T-helper 2 cell (primary cell): ENCODE results near the gene LRRC42.

ENCODE experiments used
- DNase-seq, 5 experiments: peaks; one replicate each; pipeline versions ENCODE4 v3.0.0 to v3.0.0-alpha.2; 2012 to 2022

The LRRC42 gene

DNA sequence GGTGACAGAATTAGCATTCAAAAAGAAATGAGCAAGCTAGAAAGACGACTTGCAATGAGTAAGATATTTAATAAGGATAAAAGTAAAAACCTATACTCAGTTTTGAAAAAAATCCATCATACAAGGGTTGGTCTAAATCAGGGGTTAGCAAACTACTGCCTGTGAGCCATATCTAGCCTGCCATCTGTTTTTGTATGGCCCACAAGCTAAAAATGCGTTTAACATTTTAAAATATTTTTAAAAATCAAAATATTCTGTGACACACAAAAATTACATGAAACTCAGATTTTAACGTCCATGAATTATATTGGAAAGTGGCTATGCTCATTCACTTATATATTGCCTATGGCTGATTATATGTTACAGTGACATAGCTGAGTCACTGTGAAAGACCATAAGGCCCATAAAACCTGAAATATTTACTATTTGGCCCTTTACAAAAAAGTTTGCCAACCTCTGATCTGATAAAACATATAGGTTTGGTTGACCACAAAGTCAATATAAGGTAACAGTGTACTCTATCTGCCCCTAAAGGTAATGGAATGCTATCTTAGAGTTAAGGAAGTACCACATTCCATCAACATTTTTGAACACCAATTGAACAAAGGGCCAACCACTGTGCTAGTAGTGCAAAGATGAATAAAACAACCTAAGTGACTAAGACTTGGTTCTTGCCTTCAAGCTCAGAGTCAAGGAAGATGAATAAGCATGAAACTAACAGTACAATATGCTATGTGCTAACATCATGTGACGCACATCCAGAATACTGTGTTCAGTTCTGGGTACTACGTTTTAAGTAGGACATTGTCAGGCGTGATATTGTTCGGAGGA lies 3.8 kb upstream of the LRRC42 start:
- peak in 1 of 5 experiments; percentile 54 for DNase-seq

DNA sequence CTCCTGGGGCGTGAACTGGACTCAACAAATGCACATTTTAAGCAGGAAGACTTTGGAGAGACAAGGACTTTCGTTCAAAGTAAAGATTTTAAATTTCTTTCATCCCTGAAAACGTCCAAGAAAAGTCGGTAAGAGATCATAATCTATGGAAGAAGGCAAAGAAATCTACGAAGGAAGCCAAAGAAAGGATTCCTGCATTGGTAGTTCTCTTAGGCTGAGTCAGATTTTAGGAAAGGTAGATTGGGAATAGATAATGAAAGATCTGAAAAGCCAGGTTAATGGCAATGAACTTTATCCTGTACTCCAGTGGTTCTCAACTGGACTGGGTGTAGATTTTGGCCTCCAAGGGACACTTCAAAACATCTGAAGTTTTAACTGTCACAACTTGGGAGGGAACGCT lies 3.1 kb upstream of the LRRC42 start:
- DNase-seq = no peak

DNA sequence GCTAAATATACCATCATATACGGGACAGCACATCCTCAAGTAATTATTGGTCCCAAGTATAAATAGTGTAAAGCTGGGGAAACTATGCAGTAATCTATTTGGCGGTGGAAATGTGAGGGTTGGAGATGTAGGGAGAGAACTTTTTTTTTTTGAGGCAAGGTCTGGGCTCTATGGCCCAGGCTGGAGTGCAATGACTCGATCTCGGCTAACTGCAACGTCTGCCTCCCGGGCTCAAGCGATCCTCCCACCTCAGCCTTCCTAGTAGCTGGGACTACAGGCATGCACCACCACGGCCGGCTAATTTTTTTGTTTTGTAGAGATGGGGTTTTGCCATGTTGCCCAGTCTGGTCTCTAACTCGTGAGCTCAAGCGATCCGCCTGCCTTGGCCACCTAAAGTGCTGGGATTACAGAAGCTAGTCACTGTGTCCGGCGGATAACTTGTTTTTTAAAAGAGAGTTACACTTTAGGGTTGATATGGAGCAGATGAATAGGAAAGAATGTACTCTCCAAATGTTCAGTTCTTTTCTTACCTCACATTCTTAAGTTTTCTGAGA lies 2.6 kb upstream of the LRRC42 start:
- no peak for DNase-seq

DNA sequence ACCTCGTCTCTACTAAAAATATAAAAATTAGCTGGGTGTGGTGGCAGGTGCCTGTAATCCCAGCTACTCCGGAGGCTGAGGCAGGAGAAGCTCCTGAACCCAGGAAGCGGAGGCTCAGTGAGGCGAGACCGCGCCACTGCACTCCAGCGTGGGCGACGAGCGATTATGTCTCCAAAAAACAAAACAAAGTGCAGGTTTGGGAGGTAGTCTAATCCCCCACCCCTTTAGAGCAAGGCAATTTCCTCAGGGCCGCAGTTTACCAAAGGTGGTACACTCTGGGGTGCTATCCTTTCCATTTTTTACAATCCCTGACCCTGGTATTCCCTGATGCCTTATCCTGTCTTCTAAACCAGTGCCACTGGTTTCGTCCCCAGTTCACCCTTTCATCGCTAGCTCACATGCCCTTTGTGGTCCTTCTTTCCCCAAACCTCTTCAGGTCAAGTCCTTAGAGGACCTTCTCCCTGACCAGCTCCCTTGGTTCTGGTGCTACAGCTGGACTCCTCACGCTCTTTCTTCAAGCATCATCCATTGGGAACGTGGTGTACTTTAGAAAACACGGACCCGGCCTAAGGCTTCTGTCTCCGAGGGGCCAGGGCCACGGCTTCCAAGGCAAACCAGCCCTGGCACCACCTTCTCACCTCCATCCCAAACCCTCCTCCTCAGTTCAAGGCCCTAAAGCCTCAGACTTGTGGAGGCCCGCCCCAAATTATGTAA lies 1.5 kb upstream of the LRRC42 start:
- DNase-seq = no peak

DNA sequence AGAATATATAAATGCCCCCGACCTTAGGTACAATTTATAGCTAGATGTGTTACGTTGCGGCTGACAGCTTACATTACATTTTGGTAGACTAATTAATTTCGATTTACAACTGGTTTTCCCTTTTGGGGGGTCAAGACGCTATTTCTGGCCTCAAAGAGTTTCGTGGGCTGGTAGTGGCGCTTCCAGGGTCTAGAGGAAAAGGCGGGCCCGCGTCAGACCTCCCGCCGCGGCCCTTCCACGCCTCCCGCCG lies 1.0 kb upstream of the LRRC42 start:
- peak in 1 of 5 experiments; percentile 40 for DNase-seq

DNA sequence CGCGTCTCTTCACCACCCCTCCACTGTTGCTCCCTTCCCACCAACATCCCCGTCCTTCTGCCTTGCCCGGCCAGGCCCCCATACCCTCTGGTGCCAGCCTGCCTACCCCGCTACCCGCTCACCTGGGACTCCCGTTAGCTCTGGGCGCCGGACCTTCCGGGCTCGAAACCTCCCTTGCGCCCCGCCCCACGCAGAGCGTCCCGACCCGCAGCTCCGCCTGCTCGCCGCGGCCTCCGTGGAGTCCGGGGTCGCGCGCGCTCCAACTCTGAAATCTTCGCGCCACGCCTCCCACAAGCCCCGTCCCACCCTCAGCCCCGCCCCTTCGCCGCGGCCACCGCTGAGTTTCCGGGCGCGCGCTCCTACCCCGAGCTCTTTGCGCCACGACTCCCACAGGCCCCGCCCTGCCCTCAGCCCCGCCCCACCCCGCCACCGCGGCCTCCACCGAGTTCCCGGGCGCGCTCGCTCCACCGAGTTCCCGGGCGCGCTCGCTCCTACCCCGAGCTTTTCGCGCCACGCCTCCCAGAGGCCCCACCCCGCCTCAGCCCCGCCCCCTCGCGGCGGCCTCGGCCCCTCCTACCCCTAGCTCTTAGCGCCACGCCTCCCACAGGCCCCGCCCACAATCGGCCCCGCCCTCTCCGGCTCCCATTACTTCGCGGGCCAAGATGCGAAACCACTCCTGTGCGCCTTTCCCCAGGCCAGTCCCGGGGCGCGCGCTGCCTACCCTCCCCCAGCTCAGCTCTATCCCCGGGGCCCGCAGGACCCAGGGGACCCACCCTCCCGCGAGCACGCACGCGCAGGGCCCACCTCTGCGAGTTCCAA lies 508 bp upstream of the LRRC42 start, which contains the start of gene IFT25:
IFT25 (minus strand) TSS at position 267 of the 819 bp plus-strand sequence. CDS start 5,617 bp downstream, outside the sequence.
- peak; percentile 96 to 99 (median 97) for DNase-seq

DNA sequence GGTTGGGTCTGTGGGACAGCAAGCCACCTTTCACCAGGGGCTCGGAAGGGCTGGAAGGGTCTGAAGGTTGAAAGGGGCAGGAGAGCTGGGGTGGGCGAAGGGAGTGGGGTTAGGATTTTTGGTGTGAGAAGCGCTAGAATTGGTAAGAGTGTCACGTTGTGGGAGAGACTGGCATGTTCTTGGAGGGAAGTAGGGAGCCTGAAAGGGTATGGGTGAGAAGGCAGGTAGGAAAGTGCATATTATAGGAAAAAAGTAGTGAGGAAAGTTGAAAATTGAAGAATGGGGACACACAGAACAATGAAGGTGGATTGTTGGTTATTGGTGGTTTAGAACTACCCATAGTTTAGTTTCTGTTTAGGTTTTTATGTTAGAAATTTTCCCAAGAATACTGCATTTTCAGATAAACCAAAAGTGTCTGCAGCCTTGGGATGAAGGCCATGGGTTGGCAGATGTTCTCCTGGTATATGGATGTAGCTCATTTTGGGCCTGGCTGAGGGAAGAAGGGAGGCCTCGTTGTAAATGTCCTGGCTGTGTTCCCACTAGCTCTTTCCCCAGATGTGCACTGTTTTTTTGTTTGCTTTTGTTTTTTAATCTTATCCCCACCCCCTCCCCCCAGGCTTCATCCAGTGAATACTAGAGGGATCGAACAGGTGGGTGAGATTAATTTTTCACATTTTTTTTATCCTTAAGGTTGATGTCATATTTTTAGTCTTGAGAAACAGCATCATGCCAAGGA lies 1.2 kb downstream of the LRRC42 start:
- no peak for DNase-seq

DNA sequence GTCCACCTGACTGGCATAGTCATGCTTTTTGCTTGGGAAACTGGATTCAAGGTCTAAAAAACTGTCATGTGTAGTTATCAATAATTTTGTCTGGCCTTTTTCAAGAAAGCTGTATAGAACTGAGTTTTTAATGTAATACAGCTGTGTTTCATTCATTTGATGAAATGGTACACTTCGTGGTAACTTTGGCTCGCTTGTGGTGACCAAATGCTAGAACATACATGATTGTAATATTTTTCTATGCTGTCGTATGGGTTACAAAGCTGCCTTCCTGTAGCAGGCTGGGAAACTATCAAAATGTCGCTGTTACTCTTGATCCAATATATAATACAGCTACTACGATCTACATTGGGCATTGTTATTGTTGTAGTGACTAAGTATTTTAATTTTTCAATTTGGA lies 2.1 kb downstream of the LRRC42 start:
- DNase-seq = no peak

DNA sequence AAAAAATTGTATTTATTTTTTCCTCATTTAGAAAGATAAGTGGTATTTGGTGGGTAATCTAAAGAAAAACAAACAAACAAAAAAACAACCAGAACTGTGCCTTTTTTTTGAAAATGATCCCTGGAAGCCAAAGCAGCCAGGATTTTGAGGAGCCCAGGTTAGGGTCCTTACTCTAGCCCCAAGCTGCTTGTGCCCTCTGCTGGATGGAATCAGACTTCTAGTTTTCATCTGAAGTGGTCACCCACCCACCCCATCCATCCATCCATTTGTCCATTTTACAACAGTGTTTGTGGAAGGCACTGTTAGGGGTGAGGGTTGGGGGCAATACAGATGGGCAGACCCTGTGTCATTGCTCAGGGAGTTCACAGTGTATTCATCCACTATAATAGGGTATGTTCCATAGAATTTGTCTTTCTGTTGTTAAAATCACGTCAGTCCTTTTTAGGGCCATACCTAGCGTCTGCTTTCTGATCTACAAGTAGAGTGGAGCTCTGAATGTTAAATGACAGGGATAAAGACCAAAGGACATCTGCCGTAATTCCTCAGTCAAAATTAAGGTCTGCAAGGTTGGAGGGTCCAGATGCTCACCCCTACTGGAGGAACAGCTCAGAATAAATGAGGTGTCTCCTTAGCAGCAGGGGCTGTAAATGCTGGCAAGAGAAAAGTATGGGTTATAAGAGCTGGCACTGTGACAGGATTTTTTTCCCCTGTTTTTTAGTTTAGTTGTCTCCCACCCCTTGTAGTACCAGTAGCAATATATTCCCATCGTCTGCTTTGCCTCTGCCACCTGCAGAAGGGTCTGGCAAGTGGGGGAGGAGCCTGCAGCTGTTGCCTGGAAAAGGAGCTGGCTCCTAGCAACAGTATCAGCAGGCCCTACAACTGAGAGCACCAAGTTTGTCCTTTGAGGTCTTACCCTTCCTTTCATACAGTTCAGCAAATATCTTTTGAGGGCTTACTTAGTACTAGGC lies 3.2 kb downstream of the LRRC42 start:
- DNase-seq = peak in 1 of 5 experiments; percentile 35

DNA sequence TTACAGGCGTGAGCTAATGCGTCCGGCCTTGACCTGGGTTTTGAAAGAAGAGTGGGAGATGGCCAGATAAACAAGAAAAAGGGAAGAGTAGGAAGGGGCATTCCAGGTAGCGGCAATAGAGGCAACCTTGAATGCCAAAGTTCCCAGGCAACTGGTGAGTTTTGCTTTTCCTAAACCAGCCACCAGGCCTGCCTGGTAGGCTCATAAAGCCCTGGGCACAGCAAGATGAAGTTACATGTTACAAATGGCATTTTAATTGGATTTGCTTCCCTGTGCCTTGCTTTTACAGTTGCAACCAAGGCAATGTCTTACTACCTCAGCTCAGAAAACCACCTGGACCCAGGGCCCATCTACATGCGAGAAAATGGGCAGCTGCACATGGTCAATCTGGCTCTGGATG lies 5.5 kb downstream of the LRRC42 start:
- no peak for DNase-seq

DNA sequence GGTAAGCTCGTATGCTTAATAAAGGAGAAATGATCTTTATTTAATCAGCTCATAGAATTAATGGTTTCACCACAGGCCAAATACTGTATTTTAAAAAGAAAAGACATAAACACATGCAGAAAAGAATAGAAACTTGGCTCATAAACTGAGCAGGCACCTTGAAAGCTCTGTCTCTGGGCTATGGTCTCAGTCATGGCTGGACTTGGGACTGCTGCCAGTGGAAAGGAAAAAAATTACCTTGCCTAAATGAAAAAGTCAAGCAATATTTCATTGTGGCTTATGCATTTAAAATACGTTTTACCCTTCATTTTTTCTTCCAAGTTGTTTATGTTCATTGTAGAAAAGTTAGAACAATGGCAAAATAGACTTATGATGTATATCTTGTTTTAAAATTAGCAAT lies 8.0 kb downstream of the LRRC42 start:
- no peak for DNase-seq

DNA sequence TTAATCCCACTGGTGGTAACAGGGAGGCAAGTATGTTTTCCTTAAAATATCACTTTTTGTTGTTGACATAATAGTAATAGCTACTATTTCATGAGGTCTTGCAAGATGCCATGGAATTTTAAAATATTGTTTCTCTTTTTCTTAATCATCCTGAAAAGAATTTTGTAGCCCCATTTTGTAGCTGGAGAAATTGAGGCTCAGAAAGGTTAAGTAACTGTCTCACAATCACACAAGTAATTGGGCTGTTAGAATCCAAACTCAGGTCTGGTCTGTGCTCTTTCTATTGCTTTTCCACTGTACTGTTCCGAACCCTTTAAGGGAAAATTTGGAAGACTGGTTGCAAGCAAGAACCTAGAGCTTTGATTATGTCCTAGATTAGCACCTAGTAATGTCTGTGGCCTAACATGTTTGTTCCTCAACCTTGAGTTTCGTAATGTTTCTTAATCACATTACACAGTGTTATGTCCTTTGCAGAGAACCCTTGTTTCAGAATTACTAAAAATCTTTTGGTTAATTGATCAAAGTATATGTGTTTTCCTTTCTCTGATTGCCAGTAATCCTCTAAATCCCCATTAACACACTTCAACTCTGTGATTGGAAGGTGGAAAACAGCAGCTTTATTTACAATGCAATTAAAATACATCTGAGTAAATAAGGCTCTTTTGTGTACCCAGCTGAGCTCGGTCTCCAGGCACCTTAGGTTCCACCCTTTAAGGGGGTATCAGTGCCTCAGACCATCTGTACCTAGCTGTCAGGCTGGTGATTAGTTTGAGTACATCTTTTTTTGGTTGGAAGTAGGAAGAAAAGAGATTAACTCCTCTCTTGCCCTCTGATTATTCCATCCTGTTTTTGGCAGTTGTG lies 10.4 kb downstream of the LRRC42 start:
- no peak for DNase-seq

DNA sequence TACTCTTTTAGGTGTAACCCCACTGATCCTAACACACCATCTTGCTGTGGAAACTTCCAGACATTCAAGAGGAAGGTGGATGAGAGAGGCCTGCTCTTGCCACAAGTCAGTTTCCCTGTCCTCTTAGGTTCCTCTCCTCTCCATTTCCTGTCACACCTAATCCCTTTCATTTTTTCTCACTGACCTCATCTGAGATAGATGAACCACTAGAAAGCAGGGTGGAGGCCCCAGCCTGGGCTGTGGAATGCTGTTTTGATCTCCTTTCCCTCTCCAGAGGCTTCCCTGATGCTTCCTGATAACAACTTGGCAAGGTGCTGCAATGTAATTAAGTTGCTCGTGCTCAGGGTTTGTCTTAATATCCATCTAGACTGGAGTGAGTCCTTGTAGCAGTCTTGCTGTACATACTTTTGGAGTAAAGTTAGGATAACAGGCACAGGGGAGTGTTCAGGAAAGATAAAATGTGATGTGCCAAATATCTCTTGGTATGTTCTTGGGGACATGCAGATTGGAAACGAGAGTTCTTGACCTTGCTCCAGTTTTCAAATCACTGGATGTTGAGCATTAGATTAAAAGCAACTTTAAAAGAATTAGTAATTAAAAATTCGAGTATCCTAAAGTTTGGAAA lies 11.2 kb downstream of the LRRC42 start:
- no peak for DNase-seq

DNA sequence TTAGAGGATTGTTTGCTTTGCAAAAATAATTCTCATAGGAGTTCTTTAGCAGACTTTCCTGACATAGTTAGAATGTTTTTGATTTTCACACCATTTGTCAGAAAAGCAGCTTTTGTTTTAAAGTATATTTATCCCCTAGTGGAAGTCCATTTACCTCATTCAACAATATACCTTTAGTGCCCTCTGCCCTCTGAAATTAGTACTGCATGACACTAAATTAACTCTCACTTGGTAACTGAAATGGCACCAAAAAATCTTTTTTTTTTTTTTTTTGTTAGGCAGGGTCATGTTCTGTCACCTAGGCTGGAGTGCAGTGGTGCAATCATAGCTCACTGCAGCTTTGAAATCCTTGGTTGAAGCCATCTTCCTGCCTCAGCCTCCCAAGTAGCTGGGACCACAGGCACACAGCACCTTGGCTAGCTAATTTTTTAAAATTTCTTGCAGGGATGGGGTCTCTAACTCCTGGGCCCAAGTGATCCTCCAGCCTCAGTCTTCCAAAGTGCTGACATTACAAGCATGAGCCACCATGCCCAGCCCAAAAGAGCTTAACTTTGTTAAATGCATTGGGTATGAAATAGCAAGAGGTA lies 13.6 kb downstream of the LRRC42 start:
- DNase-seq = peak in 2 of 5 experiments; percentile 18 to 61

DNA sequence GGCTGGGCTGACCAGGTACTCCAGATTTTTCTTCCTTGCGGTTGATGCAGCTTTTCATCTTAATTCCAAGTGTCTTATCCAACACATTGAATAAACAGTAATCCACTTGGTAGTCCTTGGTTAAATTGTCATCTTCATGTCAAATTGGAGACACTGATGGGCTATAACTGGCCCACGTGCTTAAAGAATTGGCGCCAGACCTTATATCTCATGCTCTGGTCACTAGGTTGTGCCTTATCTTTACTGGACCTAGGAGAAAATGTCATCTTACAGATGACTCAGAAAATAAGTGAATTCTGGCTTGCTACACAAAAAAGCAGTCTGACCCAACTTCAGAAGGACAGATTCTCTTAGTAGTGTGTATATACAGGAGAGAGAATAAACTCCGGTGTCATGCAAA lies 16.2 kb downstream of the LRRC42 start:
- no peak for DNase-seq

DNA sequence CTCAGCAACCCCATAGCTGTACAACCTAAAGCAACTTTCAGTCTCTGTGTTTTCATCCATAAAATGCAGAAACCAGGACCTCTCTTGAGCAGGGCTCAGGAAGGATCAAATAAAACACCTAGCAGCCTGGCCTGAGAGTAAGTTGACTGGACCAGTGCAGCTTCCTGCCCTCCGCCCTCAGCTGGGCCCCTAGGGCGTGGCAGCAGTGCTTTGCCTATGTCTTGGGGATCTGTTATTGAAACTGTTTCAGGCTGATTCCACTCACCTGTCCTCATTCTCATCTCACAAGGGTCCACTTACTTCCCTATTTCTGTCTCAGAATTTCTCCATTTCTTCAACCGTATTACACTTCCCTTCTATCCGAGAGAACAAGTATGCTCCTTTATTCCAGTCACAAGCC lies 17.3 kb downstream of the LRRC42 start:
- DNase-seq = no peak

DNA sequence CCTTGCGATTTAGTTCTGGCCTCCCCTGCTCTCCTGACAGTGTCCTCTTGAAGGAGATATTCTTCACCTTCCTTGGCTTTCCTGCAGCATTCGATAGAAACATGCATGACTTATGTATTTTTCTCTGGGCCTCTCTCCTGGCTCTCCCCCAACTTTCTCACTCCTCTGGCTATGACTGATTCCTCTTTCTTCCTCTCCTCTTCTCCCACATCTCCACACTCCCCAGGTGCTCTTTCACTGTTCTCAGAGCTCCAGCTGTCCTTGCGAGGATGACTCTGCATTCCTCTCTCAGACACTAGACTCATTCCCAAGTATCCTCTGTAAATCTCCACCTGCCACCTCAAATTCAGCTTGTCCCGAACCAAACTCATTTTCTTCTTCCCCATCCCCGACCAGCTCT lies 18.0 kb downstream of the LRRC42 start:
- DNase-seq = no peak

DNA sequence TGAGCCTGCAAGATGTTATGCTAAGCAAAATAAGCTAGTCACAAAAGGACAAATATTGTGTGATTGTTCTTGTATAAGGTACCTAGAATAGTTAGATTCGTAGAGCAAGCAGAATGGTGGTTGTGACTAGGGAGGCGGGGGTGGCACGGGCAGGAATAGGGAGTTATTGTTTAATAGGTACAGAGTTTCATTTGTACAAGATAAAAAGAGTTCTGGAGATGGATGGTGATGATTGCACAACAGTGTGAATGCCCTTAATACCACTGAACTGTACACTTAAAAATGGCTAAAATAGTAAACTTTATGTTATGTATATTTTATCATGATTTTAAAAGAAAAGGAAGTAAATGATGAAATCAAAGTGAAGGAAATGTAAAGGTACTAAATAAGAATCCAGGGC lies 20.6 kb downstream of the LRRC42 start:
- DNase-seq = no peak

DNA sequence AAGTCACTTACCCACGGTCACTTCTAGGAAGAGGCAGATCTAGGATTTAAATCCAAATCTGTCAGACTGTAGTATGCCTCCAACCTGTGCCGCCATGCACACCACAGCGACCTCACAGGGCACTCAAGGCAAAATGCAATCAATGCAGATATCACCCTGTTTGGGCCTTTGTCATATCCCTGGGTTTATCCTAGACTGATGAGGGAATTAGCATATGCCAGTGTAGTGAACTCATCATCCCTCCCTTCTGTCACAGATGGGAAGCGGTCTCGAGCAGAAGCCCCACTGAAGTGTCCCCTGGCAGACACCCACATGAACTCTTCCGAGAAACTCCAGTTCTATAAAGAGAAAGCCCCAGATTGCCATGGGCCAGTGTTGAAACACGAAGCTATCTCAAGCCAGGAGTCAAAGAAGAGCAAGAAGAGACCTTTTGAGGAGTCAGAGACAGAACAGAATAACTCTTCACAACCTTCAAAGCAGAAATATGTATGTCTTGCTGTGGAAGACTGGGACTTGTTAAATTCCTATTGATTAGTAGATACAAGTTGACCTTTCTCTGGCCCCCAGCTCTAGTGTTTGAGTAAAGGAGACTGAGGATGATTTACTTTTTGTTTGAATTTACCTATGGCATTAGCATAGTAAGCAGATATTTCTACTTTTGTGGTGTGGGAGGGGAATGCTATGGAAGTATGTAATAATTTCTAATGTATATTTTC lies 21.4 kb downstream of the LRRC42 start:
- DNase-seq = no peak
